ENCODE data around the gene PPARA. TPM values are rescaled to one million over a fixed set of nuclear protein-coding genes. Genes with fewer than 3 reads are reported as not detected.

PPARA gene
- polyA plus RNA-seq, 1 donor from 2014 or later, result 0.43 TPM

- TF ChIP-seq REST (IDR thresholded peaks at IDR 0.05; ENCODE audit: borderline replicate concordance) (no peak), CTCF (IDR thresholded peaks at IDR 0.05; ENCODE audit: poor library complexity, severe bottlenecking) (no peak), MXI1 (conservative IDR thresholded peaks at IDR 0.05; ENCODE audit: poor library complexity, severe bottlenecking) (no peak), EP300 (conservative IDR thresholded peaks at IDR 0.05; ENCODE audit: poor library complexity, severe bottlenecking) (no peak), POLR2AphosphoS5 (IDR thresholded peaks at IDR 0.05) (no peak), SMC3 (conservative IDR thresholded peaks at IDR 0.05; ENCODE audit: poor library complexity) (no peak), RAD21 (conservative IDR thresholded peaks at IDR 0.05) (no peak), EZH2 (IDR thresholded peaks at IDR 0.05; ENCODE audit: borderline replicate concordance, insufficient read depth, low read length, poor library complexity, severe bottlenecking) (no peak), TAF1 (IDR thresholded peaks at IDR 0.05; ENCODE audit: low read depth) (no peak)
- Histone ChIP-seq H3K79me2 (replicated peaks; ENCODE audit: insufficient read depth, low read length) (no peaks in the 10 kb centered on the region), H3K36me3 (ENCODE audit: insufficient read depth, low read length) (no peaks in the 10 kb centered on the region), H3K4me2 (ENCODE audit: low read length) (no peak overlapping the region), H3K27ac (ENCODE audit: low read length) (no peak overlapping the region), H2AFZ (ENCODE audit: low read depth, low read length) (no peak overlapping the region), H3F3A (ENCODE audit: insufficient read depth, low read length, poor library complexity, severe bottlenecking) (no peaks in the 10 kb centered on the region), H4K20me1 (ENCODE audit: insufficient read depth) (no peaks in the 10 kb centered on the region), H3K9me2 (ENCODE audit: insufficient read depth, low read length) (no peaks in the 10 kb centered on the region), H3K4me3 (ENCODE audit: low read length) (no peak overlapping the region), H3K9ac (ENCODE audit: low read length) (no peak overlapping the region), H3K27me3 (ENCODE audit: insufficient read depth, low read depth, low read length) (peaks cover 4% of the 10 kb centered on the region), H3K9me3 (ENCODE audit: low read length) (no peaks in the 10 kb centered on the region)
Measured at GRCh38 chr22:46272762-46273431, 122.6 kb downstream of the PPARA start.

GRCh38 chr22:46273432-46274148 is 123.3 kb downstream of the PPARA start:
- Histone ChIP-seq H3K9ac (ENCODE audit: low read length) (no peak overlapping the region), H3K79me2 (replicated peaks; ENCODE audit: insufficient read depth, low read length) (no peaks in the 10 kb centered on the region), H3K27me3 (ENCODE audit: insufficient read depth, low read depth, low read length) (no peaks in the 10 kb centered on the region), H3K9me2 (ENCODE audit: insufficient read depth, low read length) (no peaks in the 10 kb centered on the region), H3K9me3 (ENCODE audit: low read length) (no peaks in the 10 kb centered on the region), H3K36me3 (ENCODE audit: insufficient read depth, low read length) (no peaks in the 10 kb centered on the region), H2AFZ (ENCODE audit: low read depth, low read length) (no peak overlapping the region), H3K4me3 (ENCODE audit: low read length) (no peak overlapping the region), H3K4me2 (ENCODE audit: low read length) (no peak overlapping the region), H3K27ac (ENCODE audit: low read length) (no peak overlapping the region), H3F3A (ENCODE audit: insufficient read depth, low read length, poor library complexity, severe bottlenecking) (no peaks in the 10 kb centered on the region), H4K20me1 (ENCODE audit: insufficient read depth) (no peaks in the 10 kb centered on the region)
- TF ChIP-seq REST (IDR thresholded peaks at IDR 0.05; ENCODE audit: borderline replicate concordance), result no peak
- TF ChIP-seq CTCF (IDR thresholded peaks at IDR 0.05; ENCODE audit: poor library complexity, severe bottlenecking), result no peak
- TF ChIP-seq RAD21 (conservative IDR thresholded peaks at IDR 0.05), result no peak
- no peak for TF ChIP-seq POLR2AphosphoS5 (IDR thresholded peaks at IDR 0.05)
